HG03103 (cell line): ENCODE measurements around the gene YIPF2.
"Not testable (repeated sequence)": the region's sequence is repeated elsewhere in the genome, so short reads cannot be mapped to it uniquely, and the experiment has no call there.

Experiments
- ATAC-seq: cut with Tn5 transposase; IDR thresholded peaks from one replicate; pipeline ENCODE4 v1.9.1; 2021; ENCODE audit warnings: low read depth; ENCODE audit not compliant: unreplicated experiment

YIPF2 gene

GRCh38 chr19:10928563-10929401 lies at the start of gene YIPF2, which contains the start of gene TIMM29:
Gene YIPF2 (minus strand): TSS chr19:10928639. CDS start chr19:10928410, 229 bp downstream.
Gene TIMM29 (plus strand): TSS chr19:10928811. CDS start chr19:10928823, 12 bp downstream.
- ATAC-seq, result peak; percentile 66

- no peak for ATAC-seq
Measured at GRCh38 chr19:10977742-10978092, 49.3 kb upstream of the YIPF2 start.

- ATAC-seq, result no peak
Measured at GRCh38 chr19:10976131-10976892, 47.9 kb upstream of the YIPF2 start.

GRCh38 chr19:10975374-10976130 lies 47.1 kb upstream of the YIPF2 start:
- ATAC-seq, result no peak

- ATAC-seq, result no peak
Measured at GRCh38 chr19:10971107-10971726, 42.8 kb upstream of the YIPF2 start.

GRCh38 chr19:10968527-10969135 lies 40.2 kb upstream of the YIPF2 start:
- ATAC-seq, result no peak

- no peak for ATAC-seq
Measured at GRCh38 chr19:10966809-10967208, 38.4 kb upstream of the YIPF2 start.

- ATAC-seq, result no peak
Measured at GRCh38 chr19:10965398-10965797, 37.0 kb upstream of the YIPF2 start.

GRCh38 chr19:10964903-10965302 lies 36.5 kb upstream of the YIPF2 start:
- ATAC-seq, result no peak

GRCh38 chr19:10963865-10964264 lies 35.4 kb upstream of the YIPF2 start:
- no peak for ATAC-seq

GRCh38 chr19:10962863-10963262 lies 34.4 kb upstream of the YIPF2 start:
- ATAC-seq, result no peak

- ATAC-seq, result peak; percentile 22
Measured at GRCh38 chr19:10961073-10961860, 32.8 kb upstream of the YIPF2 start.

- ATAC-seq, result peak; percentile 69
Measured at GRCh38 chr19:10960314-10961072, 32.1 kb upstream of the YIPF2 start, which contains the start of gene SMARCA4. Gene SMARCA4 (plus strand): TSS chr19:10961030. CDS start chr19:10984152, 23,122 bp downstream.

- ATAC-seq, result not testable (repeated sequence)
Measured at GRCh38 chr19:10959277-10959968, 31.0 kb upstream of the YIPF2 start.

- no peak for ATAC-seq
Measured at GRCh38 chr19:10952809-10953208, 24.4 kb upstream of the YIPF2 start.

GRCh38 chr19:10946958-10947657 lies 18.7 kb upstream of the YIPF2 start:
- no peak for ATAC-seq

- ATAC-seq, result no peak
Measured at GRCh38 chr19:10945264-10945663, 16.8 kb upstream of the YIPF2 start.
